Erythroblast (primary cell): Measurements from ENCODE around the gene ADK.

Experiments
- GATA1 ChIP-seq: IDR thresholded peaks from 2 replicates; pipeline ENCODE4 v1.6.1; 2011; ENCODE audit warnings: low read depth, mild to moderate bottlenecking, control low read depth, low read length, moderate library complexity
- POLR2A ChIP-seq: IDR thresholded peaks from 2 replicates; pipeline ENCODE4 v1.6.1; 2011; ENCODE audit warnings: mild to moderate bottlenecking, low read length

- TF ChIP-seq POLR2A (no peak), GATA1 (no peak)
Measured at GRCh38 chr10:74684462-74684861, 533.4 kb downstream of the ADK start.
